ENCODE measurements around the gene RNASE1.

Gene RNASE1

GRCh38 chr14:20807304-20808161, 4.9 kb upstream of the RNASE1 start:
- DNase-seq (ENCODE audit: low read depth), result no peak

DNA sequence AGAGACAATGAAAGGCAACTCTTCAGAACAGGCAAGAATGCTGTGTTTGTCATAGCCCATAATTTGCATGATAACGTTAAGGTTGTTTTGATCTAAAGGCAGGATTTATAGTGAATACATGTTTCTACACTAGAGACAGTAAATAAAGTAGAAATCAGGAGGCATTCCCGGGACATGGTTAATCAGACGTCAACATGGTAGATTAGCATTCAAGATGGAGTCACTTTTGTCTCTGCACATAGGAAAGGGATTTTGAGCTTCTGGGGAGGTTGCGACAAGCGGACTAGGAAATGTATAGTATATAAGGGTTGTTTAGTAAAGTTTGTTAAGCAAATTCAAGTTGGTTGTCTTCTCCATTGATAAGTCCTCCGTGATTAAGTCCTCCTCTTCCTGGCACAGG, 2.8 kb upstream of the RNASE1 start:
- DNase-seq (ENCODE audit: low read depth), result no peak

GRCh38 chr14:20803223-20803622, 579 bp upstream of the RNASE1 start:
- DNase-seq (ENCODE audit: low read depth), result no peak

DNA sequence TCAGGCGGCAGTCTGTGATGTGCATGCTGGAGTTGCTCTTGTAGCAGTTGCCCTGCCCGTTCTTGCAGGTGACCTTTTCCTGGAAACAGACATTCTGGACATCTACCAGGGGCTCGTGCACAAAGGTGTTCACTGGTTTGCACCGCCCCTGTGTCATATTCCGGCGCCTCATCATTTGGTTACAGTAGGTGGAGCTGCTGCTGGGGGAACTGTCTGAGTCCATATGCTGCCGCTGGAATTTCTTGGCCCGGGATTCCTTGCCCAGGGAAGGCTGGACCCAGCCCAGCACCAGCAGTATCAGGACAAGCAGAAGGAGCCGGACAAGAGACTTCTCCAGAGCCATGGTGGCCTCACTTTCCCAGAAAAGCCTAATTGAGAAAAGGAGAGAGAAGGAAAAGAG, 918 bp downstream of the RNASE1 start:
- DNase-seq (ENCODE audit: low read depth), result no peak

GRCh38 chr14:20799892-20800544, 2.6 kb downstream of the RNASE1 start:
- DNase-seq (ENCODE audit: low read depth), result no peak

DNA sequence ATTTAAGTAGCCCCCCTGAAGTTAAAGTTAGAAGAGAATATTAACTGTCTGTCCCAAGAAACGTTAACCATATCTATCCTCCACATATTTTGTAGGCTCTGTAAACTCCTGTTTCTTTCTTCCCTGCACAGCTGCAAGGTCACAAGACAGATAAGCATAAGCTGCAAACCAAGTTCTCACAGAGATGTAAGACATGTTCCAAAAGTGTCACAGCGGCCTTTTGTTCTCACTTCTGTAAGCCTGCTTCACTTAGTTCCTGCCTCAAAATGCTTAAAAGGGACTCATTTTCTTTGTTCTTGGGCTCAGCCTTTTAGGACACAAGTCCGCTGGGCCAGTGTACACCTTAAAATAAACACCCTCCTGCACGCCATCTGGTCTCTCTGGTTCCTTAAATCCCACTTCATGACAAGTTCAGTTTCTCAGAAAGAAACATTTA, 3.2 kb downstream of the RNASE1 start:
- DNase-seq (ENCODE audit: low read depth), result no peak

DNA sequence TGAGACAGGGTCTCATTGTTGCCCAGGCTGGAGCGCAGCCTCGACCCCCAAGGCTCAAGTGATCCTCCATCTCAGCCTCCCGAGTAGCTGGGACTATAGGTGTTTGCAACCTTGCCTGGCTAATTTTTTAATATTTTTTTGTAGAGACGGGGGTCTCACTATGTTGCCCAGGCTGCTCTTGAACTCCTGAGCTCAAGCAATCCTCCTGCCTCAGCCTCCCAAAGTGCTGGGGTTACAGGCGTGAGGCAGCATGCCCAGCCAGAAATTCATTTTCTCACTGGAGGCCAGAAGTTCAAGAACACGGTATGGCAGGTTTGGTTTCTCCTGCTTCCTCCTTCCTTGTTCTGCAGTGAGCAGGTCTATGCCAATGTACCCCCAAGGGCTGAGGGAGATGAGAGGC, 3.7 kb downstream of the RNASE1 start:
- DNase-seq (ENCODE audit: low read depth), result no peak

GRCh38 chr14:20798318-20798717, 4.3 kb downstream of the RNASE1 start:
- no peak for DNase-seq (ENCODE audit: low read depth)

GRCh38 chr14:20797164-20797563, 5.5 kb downstream of the RNASE1 start:
- DNase-seq (ENCODE audit: low read depth), result no peak

DNA sequence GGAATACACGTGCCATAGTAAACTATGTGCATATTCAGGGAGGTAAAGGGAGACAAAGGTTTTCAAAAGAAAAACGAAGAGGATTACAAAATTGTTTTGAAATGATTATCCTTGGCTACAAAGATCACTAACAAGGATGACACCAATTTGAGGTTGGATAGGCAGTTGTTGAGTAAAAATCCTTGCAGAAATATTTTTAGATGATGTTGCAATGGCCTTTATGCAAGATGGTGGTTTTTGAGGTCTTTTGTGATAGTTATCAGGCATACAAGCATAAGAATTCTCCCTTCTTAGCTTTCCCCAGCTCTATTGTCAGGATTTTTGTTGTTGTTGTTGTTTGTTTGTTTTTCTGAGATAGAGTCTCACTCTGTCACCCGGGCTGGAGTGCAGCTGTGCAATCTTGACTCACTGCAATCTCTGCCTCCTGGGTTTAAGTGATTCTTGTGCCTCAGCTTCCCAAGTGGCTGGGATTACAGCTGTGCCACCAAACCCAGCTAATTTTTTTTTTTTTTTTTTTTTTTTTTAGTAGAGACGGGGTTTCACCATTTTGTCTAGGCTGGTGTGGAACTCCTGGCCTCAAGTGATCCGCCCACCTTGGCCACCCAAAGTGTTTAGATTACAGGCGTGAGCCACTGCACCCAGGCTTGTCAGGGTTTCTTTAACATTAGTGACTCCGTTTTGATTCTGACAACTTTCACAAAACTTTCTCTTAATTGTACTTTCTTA, 7.8 kb downstream of the RNASE1 start:
- DNase-seq (ENCODE audit: low read depth), result no peak

- no peak for DNase-seq (ENCODE audit: low read depth)
Measured at GRCh38 chr14:20792556-20792955, 10.1 kb downstream of the RNASE1 start.

- DNase-seq (ENCODE audit: low read depth), result no peak
Measured at GRCh38 chr14:20791597-20791996, 11.0 kb downstream of the RNASE1 start.

- DNase-seq (ENCODE audit: low read depth), result no peak
Measured at GRCh38 chr14:20791187-20791586, 11.5 kb downstream of the RNASE1 start.

- DNase-seq (ENCODE audit: low read depth), result no peak
Measured at GRCh38 chr14:20790464-20791116, 12.1 kb downstream of the RNASE1 start.

DNA sequence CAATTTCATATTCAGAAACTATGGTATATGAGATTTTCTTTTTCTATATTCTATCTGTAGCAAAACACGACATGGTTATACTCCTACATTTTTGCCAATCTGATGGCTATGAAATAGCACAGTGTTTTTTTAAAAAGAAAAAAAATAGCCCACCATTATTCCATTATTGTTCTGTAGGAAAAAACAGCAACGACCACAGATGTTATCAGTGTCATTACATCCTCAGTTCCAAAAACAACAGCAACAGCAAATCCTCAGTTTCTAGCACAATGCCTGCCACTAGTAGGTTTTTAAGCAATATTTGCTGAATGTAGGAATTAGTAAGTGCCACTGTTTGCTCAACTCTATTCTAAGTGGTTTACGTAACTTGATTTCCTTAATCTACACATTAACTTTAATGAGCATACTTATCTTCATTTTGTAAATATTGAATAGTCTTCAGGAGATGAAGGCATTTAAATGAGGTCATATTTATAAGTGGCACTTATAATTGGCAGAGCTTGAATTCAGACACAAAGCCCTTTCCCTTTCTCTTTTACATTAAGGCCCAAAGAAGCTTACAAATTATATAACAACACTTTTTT, 13.3 kb downstream of the RNASE1 start:
- DNase-seq (ENCODE audit: low read depth), result no peak

DNA sequence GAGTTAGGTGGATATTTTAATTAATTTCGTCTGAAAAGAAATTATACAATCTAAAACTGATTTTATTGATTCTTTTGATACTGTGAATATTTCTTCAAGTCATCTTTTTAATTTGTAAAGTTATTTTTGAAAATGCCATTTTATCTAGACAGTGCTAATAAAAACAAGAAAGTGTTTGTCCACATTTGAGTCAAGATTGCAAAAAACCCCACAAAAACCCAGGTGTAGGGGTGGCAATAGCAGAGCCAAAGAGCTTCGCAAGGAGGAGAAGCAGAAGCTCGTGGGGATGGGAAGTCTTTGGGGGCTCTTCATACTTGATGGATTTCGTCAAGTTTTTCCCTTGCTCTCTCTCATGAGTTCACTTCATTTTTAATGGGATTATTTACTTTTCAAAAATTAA, 15.6 kb downstream of the RNASE1 start:
- DNase-seq (ENCODE audit: low read depth), result no peak

DNA sequence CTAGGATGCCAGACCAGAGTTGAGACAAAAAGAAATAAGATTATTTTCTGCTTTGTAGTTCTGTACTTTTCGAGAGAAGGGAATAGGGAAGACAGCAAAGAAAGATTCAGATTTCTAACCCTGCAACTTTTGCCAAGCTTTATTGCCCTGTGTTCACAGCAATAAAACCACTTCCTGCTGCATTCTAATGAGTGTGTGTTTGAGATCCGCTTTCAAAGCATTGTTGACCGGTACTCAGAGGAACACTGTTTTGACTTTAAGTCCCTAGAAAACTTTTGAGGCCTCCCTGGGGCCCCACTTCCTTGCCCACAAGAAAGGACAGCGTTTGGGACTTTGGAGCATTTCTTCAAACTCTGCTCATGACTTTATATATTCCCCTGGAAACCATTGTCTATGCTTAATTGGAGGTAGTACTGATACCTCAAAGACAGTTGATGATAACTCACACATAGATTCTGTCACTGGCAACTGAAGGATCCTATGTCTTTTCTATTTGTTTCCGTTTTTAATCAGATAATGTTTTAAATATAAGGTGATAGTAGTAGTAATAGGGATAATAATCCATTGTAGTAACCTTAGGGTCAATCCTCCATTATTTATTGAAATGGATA, 20.3 kb downstream of the RNASE1 start:
- DNase-seq (ENCODE audit: low read depth), result no peak

- DNase-seq (ENCODE audit: low read depth), result no peak
Measured at GRCh38 chr14:20781803-20782202, 20.8 kb downstream of the RNASE1 start.

DNA sequence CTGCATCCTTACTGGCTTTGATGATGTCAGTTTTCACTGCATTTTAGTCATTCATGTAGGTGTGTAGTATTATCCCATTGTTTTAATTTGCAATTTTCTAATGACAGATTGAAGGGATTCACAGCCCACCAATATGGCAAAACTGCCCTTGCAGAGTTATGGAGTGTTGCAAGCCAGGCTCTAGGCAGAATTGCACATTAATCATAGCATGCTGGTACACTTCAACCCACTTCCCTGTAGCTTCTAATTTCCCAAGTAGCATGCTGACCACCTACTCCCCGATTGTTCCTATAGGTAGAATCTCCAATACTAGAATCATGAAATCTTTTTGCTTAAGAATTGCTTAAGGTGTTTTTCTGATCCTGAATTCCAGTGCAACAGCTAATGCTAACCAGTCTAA, 26.7 kb downstream of the RNASE1 start:
- no peak for DNase-seq (ENCODE audit: low read depth)

DNA sequence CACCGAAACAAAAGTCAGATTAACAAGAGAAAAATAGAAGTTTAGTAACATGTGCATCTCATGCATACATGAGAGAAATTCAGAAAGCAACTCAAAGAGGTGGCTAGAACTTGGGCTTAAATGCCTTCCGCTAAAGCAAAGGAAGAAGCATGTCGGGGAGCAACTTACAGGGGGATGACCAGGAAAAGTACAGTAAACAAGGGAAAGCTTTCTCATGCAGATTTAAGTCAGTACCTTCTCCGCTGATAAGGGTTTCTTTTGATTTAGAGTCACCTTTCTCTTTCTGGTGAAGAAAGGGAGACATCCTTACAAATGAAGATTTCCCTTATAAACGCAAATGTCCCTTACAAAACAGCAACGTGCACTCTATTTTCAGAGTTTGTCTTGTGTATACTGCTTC, 27.6 kb downstream of the RNASE1 start:
- DNase-seq (ENCODE audit: low read depth), result no peak

DNA sequence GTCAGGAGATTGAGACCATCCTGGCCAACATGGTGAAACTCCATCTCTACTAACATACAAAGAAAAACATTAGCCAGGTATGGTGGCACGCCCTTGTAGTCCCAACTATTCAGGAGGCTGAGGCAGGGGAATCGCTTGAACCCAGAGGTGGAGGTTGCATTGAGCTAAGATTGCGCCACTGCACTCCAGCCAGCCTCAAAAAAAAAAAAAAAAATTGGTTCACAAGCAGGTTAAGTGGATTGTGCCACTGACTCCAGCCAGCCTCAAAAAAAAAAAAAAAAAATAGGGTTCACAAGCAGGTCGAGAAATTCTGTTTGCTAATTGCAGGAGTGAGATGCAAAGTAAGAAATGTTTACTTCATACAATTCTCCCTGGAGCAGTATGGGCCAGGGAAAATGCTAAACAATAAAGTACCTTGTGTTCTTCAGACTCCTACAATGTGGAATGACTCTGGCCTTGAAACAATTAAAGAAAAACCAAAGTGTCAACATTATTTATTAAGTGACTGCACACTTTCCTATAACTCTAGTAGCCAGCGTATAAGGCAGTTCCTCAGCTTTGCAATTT, 28.3 kb downstream of the RNASE1 start:
- no peak for DNase-seq (ENCODE audit: low read depth)

Data from fibroblast of the conjunctiva (primary cell).